ENCODE data around the gene ISYNA1.
"Not testable (repeated sequence)": the region's sequence is repeated elsewhere in the genome, so short reads cannot be mapped to it uniquely, and the experiment has no call there.

Gene ISYNA1

DNA sequence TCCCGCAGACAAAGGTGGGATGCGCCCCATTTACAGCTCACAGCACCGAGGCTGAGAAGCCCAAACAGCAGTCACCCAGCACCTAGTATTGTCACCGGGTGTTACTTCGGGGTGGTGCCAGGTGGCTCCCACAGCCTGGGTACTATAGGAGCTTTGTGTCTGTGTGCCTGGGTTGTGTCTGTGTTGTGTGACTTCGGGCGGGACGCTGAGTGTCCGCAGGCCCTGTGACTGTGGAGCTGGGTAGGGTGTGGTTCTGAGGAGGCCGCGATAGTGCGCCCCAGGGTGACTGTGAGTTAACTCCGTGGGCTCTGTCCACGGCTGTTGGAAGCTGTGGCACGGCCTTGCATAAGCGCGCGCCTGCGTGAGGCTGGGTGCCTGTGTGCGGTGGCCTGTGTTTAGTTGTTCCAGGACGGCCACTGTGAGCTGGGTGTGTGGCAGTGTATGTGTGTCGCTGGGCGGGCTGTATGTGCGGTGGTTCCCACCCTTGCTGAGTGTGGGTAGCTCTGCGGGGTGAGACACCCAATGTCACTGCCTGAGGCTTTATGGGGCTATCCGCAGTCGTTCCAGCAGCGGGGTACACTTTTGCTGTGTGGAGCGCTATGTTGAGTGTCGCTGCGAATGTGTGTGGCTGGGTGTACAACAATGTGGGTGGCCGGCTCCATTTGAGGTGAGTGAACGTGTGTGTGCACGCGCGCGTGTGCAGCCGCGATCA lies 19.3 kb downstream of the ISYNA1 start:
- no peak for DNase-seq

DNA sequence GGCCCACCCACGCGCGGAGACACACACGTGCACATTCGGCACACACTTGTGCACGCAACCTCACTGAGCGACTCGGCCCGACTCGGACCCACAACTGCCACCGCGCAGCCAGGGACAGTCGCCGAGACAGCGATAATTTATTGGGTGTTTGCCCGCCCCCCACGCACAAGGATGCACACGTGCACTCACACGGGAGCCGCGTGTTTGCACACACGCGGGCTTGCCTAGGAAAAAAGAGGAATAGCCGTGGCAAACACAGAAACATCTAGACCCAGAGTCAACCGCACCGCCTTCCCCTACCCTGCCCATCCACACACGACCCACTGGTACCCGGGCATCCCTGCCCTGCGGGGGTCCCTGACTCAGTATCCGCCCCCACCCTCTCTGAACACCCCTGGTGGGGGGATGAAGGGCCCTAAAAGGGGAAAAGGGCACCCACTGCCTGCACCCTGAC lies 19.9 kb downstream of the ISYNA1 start:
- DNase-seq, result no peak

DNA sequence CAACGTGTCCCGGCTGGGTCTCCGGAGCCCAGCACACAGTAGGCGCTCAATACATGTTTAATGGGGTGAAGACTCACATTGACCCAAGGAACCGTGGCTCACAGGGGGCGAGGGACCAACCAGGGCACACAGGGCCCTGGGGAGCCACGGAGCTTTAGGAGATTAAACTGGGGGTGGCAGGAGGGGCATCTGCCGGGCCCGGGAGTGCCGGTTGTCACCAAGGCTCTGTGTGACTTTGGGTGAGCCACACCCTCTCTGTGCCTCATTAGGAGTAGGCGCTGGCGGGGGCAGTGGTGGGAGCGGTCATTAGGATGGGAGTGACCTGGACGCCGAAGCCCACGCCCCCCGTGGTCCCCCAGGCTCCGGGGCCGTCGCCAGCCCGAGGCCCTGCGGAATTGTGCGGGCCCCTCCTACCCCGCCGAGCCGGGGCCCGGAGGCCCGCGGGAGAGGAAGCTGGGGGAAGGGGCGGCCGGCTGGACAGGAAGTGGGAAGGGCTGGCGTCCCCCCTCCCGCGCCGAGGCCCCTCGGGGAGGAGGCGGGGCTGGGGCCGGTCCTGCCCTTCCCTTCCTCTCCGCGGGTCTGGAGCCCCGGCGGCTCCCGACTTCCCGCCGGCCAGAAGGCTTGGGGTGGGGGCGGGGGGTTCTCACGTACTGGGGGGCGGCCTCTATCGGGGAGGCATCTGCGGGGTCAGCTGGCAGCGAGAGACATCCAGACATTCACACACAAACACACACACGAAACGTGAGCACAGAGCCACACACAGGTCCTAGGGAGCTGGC lies 20.5 kb downstream of the ISYNA1 start:
- DNase-seq, result peak; percentile 92

DNA sequence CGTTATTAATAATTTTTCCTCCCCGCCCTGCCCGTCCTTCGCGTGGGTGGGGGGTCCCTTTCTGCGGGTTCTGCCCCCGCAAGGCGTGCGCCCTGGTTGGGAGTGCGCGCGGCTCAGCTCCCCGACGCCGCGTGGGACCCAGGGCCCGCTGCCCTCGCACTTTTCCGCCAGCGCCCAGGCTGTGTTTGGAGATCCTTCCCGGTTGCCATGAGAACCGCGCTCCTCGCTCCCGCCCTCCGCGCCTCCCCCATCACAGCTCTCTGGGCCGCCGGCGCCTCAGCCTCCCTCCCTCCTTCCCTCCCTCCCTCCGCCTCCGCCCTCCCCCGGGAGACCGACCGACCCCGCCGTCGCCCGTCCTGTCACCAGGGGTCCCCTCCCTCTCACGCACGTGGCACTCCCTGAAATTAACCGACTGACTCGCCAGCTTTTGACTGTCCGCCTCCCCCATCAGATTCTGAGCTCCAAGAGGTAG lies 21.1 kb downstream of the ISYNA1 start:
- peak; percentile 95 for DNase-seq

DNA sequence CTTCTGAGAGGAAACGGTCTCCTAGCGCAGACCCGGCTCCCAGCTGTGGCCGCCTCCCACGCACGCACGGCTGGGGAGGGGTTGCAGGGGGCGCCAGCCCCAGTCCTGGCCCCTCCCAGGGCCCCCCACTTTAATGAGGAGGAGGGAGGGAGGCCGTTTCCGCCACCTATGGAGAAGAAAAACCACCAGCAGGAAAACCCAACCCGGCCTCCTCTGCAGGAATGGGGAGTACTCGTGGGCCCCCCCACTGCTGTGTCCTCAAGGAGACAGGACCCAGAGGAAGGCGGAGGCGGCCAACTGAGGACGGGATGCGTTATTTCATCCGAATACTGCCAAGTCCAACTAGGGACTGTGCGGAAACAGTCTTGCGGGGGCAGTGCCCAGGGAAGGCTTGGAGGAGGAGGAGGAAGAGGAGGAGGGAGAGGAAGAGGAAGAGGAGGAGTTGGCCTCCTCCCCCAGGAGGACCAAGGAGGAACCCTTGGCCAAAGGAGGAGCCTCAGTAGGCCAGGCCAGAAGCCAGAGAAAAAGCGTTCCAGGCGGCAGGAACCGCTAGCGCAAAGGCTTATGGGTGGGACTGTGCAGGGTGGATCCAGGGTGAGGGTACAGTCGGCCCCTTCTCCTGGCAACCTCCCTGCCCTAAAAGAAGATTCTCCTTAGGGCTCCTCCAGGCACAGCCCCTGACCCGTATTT lies 22.6 kb downstream of the ISYNA1 start:
- peak; percentile 88 for DNase-seq

DNA sequence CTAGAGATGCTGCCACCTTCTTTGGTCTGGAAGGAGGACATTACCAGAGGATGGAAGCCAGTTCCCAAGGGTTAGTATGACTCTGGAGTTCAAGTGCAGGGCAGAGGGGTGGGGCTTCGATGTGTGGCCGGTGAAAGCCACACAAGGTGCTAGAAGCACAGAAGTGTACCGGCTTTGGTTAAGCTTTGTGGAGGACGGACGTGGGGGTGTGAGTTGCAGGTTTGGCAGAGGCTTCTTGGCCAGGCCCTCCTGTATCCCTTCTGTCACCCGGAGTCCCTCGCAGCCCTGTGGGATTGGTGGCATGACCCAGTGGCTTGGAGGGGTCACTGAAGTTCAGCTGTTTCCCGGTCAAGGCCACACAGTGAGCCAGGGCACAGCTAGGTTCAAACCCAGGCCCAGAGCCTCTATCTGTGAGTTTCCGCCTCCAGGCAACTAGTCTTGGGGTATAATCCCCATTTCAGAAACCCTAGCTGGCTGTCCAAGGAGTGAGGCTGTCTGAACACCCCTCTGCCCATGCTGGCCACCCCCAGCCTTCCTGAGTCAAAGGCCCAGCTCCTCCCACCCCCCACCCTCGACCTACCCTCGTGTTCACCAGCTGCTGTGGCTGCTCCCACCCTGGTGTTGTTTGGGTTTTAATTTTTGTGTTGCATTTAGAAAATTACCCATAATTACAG lies 23.3 kb downstream of the ISYNA1 start:
- peak; percentile 67 for DNase-seq

DNA sequence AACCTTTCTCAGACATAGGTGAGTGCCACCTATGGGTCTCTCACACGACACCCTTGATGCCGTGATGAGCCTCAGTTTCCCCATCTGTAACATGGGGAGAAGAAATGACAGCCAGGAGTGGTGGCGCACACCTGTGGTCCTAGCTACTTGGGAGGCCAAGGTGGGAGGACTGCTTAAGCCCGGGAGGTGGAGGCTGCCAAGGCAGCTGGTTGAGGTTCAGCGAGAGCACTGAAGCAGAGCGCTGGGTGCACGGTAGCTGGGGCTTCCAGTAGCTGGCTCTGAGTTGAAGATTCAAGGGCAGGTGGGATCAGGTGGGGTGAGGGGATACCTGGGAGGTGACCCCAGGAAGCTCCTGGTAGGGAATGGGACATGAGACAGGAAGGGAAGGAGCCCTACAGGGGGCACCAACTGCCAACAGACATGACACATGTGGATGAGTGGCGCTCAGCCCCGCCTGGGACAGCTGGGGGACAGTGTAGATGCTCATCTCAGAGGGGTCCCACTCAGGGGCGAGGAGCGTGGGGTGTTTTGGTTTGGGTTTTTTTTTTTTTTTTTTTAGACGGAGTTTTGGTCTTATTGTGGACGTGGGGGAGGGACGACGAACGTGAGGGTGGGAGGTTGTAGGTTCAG lies 25.2 kb downstream of the ISYNA1 start:
- DNase-seq, result no peak

DNA sequence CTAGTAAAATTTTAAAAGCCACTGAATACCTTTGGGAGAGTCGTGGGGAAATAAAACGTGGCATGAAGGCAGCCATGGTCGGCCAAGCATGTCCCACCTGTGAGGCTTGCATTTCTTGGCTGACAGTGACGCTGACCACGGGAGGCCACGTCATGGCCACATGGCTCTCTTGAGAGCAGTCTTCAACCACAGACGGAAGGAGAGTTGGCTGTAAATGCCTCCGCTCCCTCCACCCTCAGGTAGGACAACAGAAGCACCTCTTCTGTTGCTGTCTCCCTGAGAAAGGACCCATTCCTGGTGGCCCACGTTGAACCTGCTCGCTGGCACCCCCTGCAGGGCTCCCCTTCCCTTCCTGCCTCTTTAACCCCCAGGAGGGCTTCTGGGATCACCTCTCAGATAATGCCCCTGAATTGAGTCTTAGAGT lies 29.9 kb downstream of the ISYNA1 start:
- DNase-seq, result no peak

DNA sequence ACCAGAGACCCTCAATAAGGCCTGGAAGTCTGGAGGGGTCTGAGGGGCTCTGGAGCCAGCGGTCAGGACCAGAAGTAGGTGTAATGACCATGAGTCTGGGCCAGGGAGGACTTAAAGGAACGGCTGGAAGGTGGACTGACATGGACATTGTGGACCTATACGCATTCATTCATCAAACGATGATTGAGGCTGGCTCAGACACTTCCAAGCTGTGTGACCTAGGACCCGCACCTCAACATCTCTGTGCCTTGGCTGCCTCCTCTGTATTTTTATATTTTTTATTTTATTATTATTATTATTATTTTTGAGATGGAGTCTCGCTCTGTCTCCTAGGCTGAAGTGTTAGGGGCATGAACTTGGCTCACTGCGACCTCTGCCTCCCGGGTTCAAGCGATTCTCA lies 31.2 kb downstream of the ISYNA1 start:
- DNase-seq, result no peak

DNA sequence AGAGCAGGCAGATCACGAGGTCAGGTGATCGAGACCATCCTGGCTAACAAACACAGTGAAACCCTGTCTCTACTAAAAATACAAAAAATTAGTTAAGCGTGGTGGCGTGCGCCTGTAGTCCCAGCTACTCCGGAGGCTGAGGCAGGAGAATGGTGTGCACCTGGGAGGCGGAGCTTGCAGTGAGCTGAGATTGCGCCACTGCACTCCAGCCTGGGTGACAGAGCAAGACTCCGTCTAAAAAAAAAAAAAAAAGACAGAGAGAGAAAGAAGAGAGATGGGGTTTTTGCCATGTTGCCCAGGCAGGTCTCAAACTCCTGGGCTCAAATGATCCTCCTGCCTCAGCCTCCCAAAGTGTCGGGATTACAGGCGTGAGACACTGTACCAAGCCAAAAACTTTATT lies 32.2 kb downstream of the ISYNA1 start:
- not testable (repeated sequence) for DNase-seq

DNA sequence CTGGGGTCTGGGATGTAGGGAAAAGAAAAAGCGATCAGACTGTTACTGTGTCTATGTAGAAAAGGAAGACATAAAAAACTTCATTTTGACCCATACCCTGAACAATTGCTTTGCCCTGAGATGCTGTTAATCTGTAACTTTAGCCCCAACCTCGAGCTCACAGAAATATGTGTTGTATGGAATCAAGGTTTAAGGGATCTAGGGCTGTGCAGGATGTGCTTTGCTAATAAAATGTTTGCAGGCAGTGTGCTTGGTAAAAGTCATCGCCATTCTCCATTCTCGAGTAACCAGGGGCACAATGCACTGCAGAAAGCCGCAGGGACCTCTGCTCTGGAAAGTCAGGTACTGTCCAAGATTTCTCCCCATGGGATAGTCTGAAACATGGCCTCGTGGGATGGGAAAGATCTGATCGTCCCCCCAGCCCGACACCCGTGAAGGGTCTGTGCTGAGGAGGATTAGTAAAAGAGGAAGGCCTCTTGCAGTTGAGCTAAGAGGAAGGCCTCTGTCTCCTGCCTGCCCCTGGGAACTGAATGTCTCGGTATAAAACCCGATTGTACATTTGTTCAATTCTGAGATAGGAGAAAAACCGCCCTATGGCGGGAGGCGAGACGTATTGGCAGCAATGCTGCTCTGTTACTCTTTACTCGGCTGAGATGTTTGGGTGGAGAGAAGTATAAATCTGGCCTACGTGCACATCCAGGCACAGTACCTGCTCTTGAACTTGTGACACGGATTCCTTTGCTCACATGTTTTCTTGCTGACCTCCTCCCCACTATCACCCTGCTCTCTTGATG lies 35.3 kb downstream of the ISYNA1 start:
- not testable (repeated sequence) for DNase-seq

DNA sequence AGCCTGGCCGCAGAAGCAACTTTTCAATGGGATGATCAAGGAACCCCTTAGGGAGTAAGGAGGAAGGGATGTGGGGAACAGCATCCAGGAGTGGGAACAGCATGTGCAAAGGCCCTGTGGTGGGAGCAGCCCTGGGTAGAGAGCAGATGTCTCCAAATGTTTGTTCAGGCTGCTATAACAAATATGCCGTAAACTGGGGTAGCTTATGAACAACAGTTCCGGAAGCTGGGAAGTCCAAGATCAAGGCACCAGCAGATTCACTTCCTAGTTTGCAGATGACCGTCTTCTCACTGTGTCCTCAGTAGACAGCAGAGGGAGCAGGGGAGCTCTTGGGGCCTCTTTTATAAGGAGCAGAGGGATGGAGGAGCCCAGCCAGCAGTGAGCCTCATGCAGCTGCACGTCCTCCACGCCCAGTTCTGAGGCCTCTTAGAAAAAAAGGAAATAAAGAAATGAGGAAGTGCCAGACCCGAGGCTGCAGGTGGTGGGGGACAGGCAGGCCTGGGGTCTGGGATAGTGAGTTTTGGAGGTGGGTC lies 36.3 kb downstream of the ISYNA1 start:
- DNase-seq, result peak; percentile 76

DNA sequence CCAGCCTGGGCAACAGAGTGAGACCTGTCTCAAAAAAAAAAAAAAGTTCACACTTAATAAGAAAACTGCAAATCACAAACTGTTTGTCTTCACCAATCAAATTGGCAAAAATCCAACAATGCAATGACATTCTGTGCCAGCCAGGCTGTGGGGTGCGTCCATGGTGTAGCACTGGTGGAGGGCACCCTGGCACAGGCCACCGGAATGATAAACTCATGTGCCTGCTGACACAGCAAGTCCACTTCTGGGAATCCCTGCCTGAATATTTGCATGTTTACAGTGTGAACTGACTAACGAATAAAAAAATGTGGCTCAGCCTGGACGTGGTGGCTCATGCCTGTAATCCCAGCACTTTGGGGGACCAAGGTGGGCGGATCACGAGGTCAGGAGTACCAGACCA lies 38.9 kb downstream of the ISYNA1 start:
- DNase-seq, result no peak

DNA sequence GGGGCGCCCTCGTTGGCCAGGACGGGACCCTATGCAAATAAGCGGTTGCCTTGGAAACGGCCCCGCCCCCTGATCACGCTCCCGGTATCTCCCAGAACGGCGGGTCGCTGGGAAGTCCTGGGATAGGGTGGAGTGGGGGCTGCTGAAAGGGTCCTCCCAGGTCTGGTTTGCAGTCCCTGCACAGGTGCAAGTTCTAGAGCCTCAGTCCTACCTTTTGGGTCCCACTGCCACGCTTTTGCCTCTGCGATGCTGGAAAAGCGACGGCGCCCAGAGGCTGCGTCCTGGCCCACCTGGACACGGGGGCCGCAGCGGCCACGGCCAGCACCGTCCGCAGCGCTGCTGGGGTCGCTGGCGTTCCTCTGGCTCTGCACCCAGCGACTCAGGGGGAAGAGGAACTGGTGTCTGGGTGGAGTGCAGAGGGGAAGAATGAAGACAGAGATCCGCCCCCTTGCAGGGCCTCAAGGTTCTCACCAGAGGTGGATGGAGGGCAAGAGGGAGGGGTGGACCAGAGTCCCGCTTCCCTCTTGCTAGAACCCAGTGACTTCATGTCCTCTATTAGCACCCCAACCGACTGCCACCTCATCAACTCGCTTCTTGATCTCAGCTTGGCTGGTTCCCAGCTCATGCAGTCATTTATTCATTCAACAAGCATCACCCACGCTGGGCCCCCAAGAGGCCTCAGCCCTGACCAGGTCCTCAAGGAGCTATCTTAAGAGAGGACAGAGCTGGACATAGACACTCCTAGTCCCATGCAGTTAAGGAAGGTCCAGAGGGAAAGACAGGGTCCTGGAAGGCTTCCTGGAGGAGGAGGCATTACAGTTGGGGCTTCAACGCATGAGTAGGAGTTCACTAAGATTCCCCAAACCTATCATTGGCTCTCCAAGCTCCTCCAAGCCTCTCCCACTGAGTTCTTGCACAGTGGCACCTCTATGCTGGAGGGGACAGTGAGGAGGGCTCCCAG lies 40.4 kb downstream of the ISYNA1 start, which contains the start of gene LRRC25:
LRRC25 (minus strand) TSS at position 381 of the 961 bp plus-strand sequence. CDS start 659 bp downstream, outside the sequence.
- no peak for DNase-seq

DNA sequence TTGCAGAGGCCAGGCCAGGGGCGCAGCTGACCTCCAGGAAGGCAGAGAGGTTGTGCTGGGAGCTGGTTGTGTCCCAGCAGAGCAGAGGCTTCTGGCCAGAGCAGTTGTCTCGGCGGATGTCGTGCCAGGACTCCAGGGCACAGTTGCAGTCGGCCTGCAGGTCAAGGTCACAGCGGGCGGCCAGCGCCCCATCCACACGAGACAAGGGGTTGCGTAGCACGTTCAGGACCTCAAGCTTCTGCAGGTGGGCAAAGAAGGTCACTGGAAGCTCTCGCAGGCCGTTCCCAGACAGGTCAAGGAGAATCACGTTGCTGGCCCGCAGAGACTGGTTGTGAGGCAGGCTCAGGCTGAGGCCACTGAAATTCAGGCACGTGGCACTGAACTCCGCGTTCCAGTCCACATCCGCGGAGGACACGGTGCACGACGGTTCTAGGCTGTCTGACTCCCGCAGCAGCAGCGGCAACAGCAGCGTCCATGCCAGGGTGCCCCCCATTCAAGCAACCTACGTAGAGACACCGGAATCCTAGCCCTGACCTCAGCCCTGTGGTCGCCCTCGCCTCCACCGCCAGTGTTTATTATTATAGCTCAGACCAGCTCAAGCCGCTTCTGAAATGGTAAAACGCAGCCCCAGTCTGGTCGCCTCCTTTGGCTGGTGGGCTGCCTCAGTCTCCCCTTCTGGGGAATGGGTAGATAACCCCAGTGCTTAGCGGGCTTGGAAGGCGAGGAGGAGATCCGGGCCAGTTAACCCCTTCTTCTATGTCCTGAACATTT lies 41.3 kb downstream of the ISYNA1 start:
- DNase-seq, result no peak

DNA sequence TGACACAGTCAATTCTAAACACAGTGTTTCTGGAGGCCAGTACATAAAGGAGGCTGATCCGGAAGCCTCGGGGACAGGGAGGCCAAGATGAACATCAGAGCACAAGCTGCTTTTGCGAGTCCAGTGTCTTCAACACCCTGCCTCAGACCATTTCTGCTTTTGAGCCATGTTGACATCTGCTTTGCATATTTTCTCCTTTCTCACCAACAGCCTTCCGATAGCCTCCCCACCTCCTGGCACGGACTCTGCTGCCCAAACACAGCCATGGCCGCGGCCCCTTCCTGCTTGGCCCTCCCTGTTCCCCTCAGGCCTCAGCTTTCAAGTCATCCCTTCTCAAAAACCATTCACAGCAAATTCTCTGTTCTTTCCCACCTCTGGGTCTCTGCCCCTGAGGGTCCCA lies 44.1 kb downstream of the ISYNA1 start:
- DNase-seq, result no peak

DNA sequence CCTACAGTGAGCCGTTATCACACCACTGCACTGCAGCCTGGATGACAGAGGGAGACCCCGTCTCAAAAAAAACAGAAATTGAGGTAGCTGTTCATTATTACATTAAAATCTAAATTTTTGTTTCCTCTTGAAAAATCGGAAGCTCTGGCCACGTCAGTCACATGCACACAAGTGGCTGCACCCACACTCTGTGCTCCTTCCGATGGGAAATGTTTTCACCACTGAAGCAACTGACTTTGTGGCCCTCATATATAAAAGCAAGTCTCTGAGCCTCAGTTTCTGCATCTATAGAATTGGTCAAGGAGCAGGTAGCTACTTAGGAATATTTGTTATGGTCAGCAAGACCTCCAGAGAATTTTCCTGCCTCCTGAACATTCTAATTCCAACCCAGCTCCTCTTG lies 45.0 kb downstream of the ISYNA1 start:
- DNase-seq, result no peak

DNA sequence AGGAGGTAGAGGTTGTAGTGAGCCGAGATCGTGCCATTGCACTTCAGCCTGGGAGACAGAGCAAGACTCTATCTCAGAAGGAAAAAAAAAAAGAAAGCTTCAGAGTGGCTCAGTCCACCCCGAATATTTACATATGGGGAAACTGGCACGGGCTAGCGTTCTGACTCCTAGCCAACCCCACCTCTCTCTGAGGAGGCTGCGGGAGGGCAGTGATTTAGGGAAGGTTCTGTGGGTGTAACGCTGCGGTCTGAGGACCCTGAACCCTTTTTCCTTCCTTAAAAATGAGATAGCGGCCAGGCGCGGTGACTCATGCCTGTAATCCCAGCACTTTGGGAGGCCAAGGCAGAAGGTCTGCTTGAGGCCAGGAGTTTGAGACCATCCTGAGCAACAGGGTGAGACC lies 45.5 kb downstream of the ISYNA1 start:
- DNase-seq, result no peak

DNA sequence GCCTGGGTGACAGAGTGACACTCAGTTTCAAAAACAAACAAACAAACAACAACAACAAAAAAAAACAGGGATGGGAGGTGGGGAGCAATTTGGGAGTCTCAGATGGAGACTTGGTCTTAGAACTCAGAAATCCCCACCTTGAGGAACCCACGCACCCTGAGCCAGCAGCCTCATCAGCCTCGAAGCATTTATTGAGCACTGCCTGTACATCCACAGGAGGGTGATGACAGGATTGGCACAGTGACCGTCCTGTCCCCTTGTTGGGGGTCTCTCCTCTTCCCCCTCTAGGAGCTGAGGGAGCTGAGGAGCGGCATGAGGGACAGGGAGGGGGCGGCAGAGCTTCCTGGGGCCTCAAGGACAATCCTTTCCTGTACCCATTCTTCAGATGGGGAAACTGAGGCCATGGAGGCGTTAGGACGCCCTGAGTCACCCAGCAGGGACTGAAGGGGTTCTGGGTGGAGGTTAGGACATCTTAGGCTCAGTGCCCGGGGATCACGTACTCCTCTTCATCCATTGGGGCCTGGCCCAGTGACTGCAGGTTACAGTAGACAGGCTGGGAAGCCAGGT lies 46.3 kb downstream of the ISYNA1 start:
- DNase-seq, result no peak
